ENCODE results near the gene TUBGCP2.

TUBGCP2 gene

GRCh38 chr10:133334503-133335245 is 26.0 kb upstream of the TUBGCP2 start:
- H3K27ac ChIP-seq, result no peak overlapping the region

GRCh38 chr10:133332936-133333699 is 24.4 kb upstream of the TUBGCP2 start:
- no peak overlapping the region for H3K9ac ChIP-seq
- H3K4me1 ChIP-seq, result no peaks in the 10 kb centered on the region
- no peak overlapping the region for H2AFZ ChIP-seq
- no peaks in the 10 kb centered on the region for H3K36me3 ChIP-seq (ENCODE audit: control insufficient read depth, insufficient read depth, low read length)
- H3K4me3 ChIP-seq (ENCODE audit: low read depth, low read length), result no peak overlapping the region
- H3K4me2 ChIP-seq (ENCODE audit: low read length), result no peak overlapping the region
- no peak for TF ChIP-seq CTCF (IDR thresholded peaks at IDR 0.05)
- H3K9me3 ChIP-seq (ENCODE audit: control insufficient read depth, low read length), result no peaks in the 10 kb centered on the region
- H3K27me3 ChIP-seq (ENCODE audit: control insufficient read depth, insufficient read depth, low read length), result no peaks in the 10 kb centered on the region
- H3K79me2 ChIP-seq, result no peaks in the 10 kb centered on the region
- H3K27ac ChIP-seq, result no peak overlapping the region

More at GRCh38 chr10:133334503-133335245, 26.0 kb upstream of the TUBGCP2 start:
- Histone ChIP-seq H3K9ac (no peak overlapping the region), H2AFZ (peak overlapping the region; percentile 70), H3K4me3 (ENCODE audit: low read depth, low read length) (peak overlapping the region; percentile 53), H3K27me3 (ENCODE audit: control insufficient read depth, insufficient read depth, low read length) (no peaks in the 10 kb centered on the region), H3K4me1 (no peaks in the 10 kb centered on the region), H3K79me2 (no peaks in the 10 kb centered on the region), H3K36me3 (ENCODE audit: control insufficient read depth, insufficient read depth, low read length) (no peaks in the 10 kb centered on the region), H3K4me2 (ENCODE audit: low read length) (peak overlapping the region; percentile 70), H3K9me3 (ENCODE audit: control insufficient read depth, low read length) (no peaks in the 10 kb centered on the region)
- TF ChIP-seq CTCF (IDR thresholded peaks at IDR 0.05), result no peak

GRCh38 chr10:133329491-133330202 is 21.0 kb upstream of the TUBGCP2 start:
- Histone ChIP-seq H3K4me3 (ENCODE audit: low read depth, low read length) (peak overlapping the region; percentile 38), H3K9ac (no peak overlapping the region), H2AFZ (peak overlapping the region; percentile 53), H3K4me1 (peaks cover 4% of the 10 kb centered on the region), H3K9me3 (ENCODE audit: control insufficient read depth, low read length) (no peaks in the 10 kb centered on the region), H3K27ac (no peak overlapping the region), H3K27me3 (ENCODE audit: control insufficient read depth, insufficient read depth, low read length) (no peaks in the 10 kb centered on the region), H3K79me2 (no peaks in the 10 kb centered on the region), H3K4me2 (ENCODE audit: low read length) (peak overlapping the region; percentile 62), H3K36me3 (ENCODE audit: control insufficient read depth, insufficient read depth, low read length) (no peaks in the 10 kb centered on the region)
- peak; percentile 98 for TF ChIP-seq CTCF (IDR thresholded peaks at IDR 0.05)

- Histone ChIP-seq H3K36me3 (ENCODE audit: control insufficient read depth, insufficient read depth, low read length) (no peaks in the 10 kb centered on the region), H3K4me3 (ENCODE audit: low read depth, low read length) (no peak overlapping the region), H3K4me1 (peaks cover 4% of the 10 kb centered on the region), H3K9ac (no peak overlapping the region), H3K4me2 (ENCODE audit: low read length) (no peak overlapping the region), H2AFZ (no peak overlapping the region), H3K27ac (no peak overlapping the region), H3K79me2 (no peaks in the 10 kb centered on the region), H3K27me3 (ENCODE audit: control insufficient read depth, insufficient read depth, low read length) (no peaks in the 10 kb centered on the region), H3K9me3 (ENCODE audit: control insufficient read depth, low read length) (no peaks in the 10 kb centered on the region)
- TF ChIP-seq CTCF (IDR thresholded peaks at IDR 0.05), result no peak
Observed at GRCh38 chr10:133328358-133329343, 20.0 kb upstream of the TUBGCP2 start.

Data from parathyroid adenoma (tissue), 2 donors.